ENCODE data around the gene MDC1.
"Not testable (repeated sequence)": the region's sequence is repeated elsewhere in the genome, so short reads cannot be mapped to it uniquely, and the experiment has no call there.

The MDC1 gene

GRCh38 chr6:30723843-30724741 is 7.0 kb upstream of the MDC1 start:
- H3K36me3 Mint-ChIP-seq (ENCODE audit: insufficient read depth), result peaks cover 80% of the 10 kb centered on the region
- not testable (repeated sequence) for H3K27me3 Mint-ChIP-seq; H3K9me3 Mint-ChIP-seq; ATAC-seq (replicated peaks); DNase-seq
- H3K27ac Mint-ChIP-seq, result peak overlapping the region; percentile 67 to 87
- peaks cover 36 to 38% of the 10 kb centered on the region in 2 donors for H3K4me1 Mint-ChIP-seq (ENCODE audit: low read depth in 2 of 2)
- H3K4me3 Mint-ChIP-seq, result peak overlapping the region; percentile 35 to 57

- H3K9me3 Mint-ChIP-seq; ATAC-seq (replicated peaks); H3K27me3 Mint-ChIP-seq; DNase-seq: not testable (repeated sequence)
- H3K4me1 Mint-ChIP-seq (ENCODE audit: low read depth in 2 of 2), result peaks cover 36 to 38% of the 10 kb centered on the region in 2 donors
- H3K4me3 Mint-ChIP-seq, result peak overlapping the region; percentile 97 to 99
- peak overlapping the region; percentile 81 to 91 for H3K27ac Mint-ChIP-seq
- peaks cover 72% of the 10 kb centered on the region for H3K36me3 Mint-ChIP-seq (ENCODE audit: insufficient read depth)
These were observed 6.2 kb upstream of the MDC1 start for GRCh38 chr6:30723159-30723842.

- Mint-ChIP-seq H3K9me3 (no peaks in the 10 kb centered on the region), H3K27ac (peak overlapping the region; percentile 81 to 91), H3K27me3 (no peaks in the 10 kb centered on the region), H3K4me3 (peak overlapping the region; percentile 97 to 99), H3K4me1 (ENCODE audit: low read depth in 2 of 2) (peaks cover 39 to 41% of the 10 kb centered on the region in 2 donors), H3K36me3 (ENCODE audit: insufficient read depth) (peaks cover 67% of the 10 kb centered on the region)
- DNase-seq, result peak; percentile 85 to 92 (median 85)
- no peak for ATAC-seq (replicated peaks)
These were observed 5.4 kb upstream of the MDC1 start for GRCh38 chr6:30722280-30723112.

GRCh38 chr6:30722025-30722279 is 4.9 kb upstream of the MDC1 start:
- Mint-ChIP-seq H3K4me1 (ENCODE audit: low read depth in 2 of 2) (peaks cover 42 to 45% of the 10 kb centered on the region in 2 donors), H3K36me3 (ENCODE audit: insufficient read depth) (peaks cover 67% of the 10 kb centered on the region), H3K27ac (peak overlapping the region; percentile 81 to 91), H3K4me3 (peak overlapping the region; percentile 97 to 99)
- not testable (repeated sequence) for ATAC-seq (replicated peaks); H3K27me3 Mint-ChIP-seq; DNase-seq; H3K9me3 Mint-ChIP-seq

GRCh38 chr6:30721198-30722024 is 4.3 kb upstream of the MDC1 start:
- Mint-ChIP-seq H3K27ac (peak overlapping the region; percentile 81 to 91), H3K4me1 (ENCODE audit: low read depth in 2 of 2) (peaks cover 48 to 50% of the 10 kb centered on the region in 2 donors), H3K4me3 (peak overlapping the region; percentile 97 to 99), H3K36me3 (ENCODE audit: insufficient read depth) (peaks cover 67% of the 10 kb centered on the region), H3K27me3 (no peaks in the 10 kb centered on the region), H3K9me3 (peaks cover 0 to 9% of the 10 kb centered on the region in 2 donors)
- DNase-seq (peak; percentile 93 to 95 (median 93)), ATAC-seq (replicated peaks) (peak; percentile 40)

- Mint-ChIP-seq H3K27me3 (no peaks in the 10 kb centered on the region), H3K9me3 (peaks cover 0 to 9% of the 10 kb centered on the region in 2 donors), H3K27ac (peak overlapping the region; percentile 81 to 91), H3K36me3 (ENCODE audit: insufficient read depth) (peaks cover 67% of the 10 kb centered on the region), H3K4me1 (ENCODE audit: low read depth in 2 of 2) (peaks cover 48 to 55% of the 10 kb centered on the region in 2 donors), H3K4me3 (peak overlapping the region; percentile 97 to 99)
- ATAC-seq (replicated peaks) (no peak), DNase-seq (peak; percentile 42 to 55 (median 46))
These were observed 3.7 kb upstream of the MDC1 start for GRCh38 chr6:30720738-30721197.

GRCh38 chr6:30719791-30720737 is 3.0 kb upstream of the MDC1 start, which contains the start of gene TUBB:
Gene TUBB, plus strand, starts transcription at chr6:30720352. Its CDS starts 155 bp downstream, at chr6:30720507.
- Mint-ChIP-seq H3K36me3 (ENCODE audit: insufficient read depth) (peaks cover 64% of the 10 kb centered on the region), H3K9me3 (peaks cover 0 to 9% of the 10 kb centered on the region in 2 donors), H3K27me3 (no peaks in the 10 kb centered on the region), H3K4me3 (peak within 1 kb of the TSS; percentile 97 to 99), H3K4me1 (ENCODE audit: low read depth in 2 of 2) (peaks cover 46 to 57% of the 10 kb centered on the region in 2 donors), H3K27ac (peak within 1 kb of the TSS; percentile 81 to 91)
- DNase-seq (peak; percentile 86 to 91 (median 90)), ATAC-seq (replicated peaks) (peak; percentile 59)

- no peaks in the 10 kb centered on the region for H3K27me3 Mint-ChIP-seq
- peaks cover 0 to 9% of the 10 kb centered on the region in 2 donors for H3K9me3 Mint-ChIP-seq
- peaks cover 64% of the 10 kb centered on the region for H3K36me3 Mint-ChIP-seq (ENCODE audit: insufficient read depth)
- H3K4me3 Mint-ChIP-seq, result peak overlapping the region; percentile 97 to 99
- H3K27ac Mint-ChIP-seq, result peak overlapping the region; percentile 81 to 91
- ATAC-seq (replicated peaks) (no peak), DNase-seq (no peak)
- peaks cover 40 to 54% of the 10 kb centered on the region in 2 donors for H3K4me1 Mint-ChIP-seq (ENCODE audit: low read depth in 2 of 2)
These were observed 2.3 kb upstream of the MDC1 start for GRCh38 chr6:30719356-30719755.

GRCh38 chr6:30717845-30718720 is 1.0 kb upstream of the MDC1 start:
- H3K4me3 Mint-ChIP-seq, result peak overlapping the region; percentile 83 to 92
- not testable (repeated sequence) for ATAC-seq (replicated peaks); DNase-seq; H3K9me3 Mint-ChIP-seq; H3K27me3 Mint-ChIP-seq
- H3K4me1 Mint-ChIP-seq (ENCODE audit: low read depth in 2 of 2), result peaks cover 35 to 48% of the 10 kb centered on the region in 2 donors
- peak overlapping the region; percentile 96 to 98 for H3K27ac Mint-ChIP-seq
- peaks cover 51% of the 10 kb centered on the region for H3K36me3 Mint-ChIP-seq (ENCODE audit: insufficient read depth)

GRCh38 chr6:30716879-30717128 is 277 bp downstream of the MDC1 start:
- ATAC-seq (replicated peaks) (no peak), DNase-seq (no peak)
- Mint-ChIP-seq H3K27ac (peak overlapping the region; percentile 96 to 98), H3K9me3 (peaks cover 0 to 9% of the 10 kb centered on the region in 2 donors), H3K4me3 (peak overlapping the region; percentile 83 to 92), H3K4me1 (ENCODE audit: low read depth in 2 of 2) (peaks cover 37 to 43% of the 10 kb centered on the region in 2 donors), H3K27me3 (no peaks in the 10 kb centered on the region), H3K36me3 (ENCODE audit: insufficient read depth) (peaks cover 39% of the 10 kb centered on the region)

GRCh38 chr6:30714263-30714662 is 2.8 kb downstream of the MDC1 start:
- peaks cover 31% of the 10 kb centered on the region for H3K36me3 Mint-ChIP-seq (ENCODE audit: insufficient read depth)
- DNase-seq (no peak), ATAC-seq (replicated peaks) (no peak)
- no peaks in the 10 kb centered on the region for H3K27me3 Mint-ChIP-seq
- peaks cover 28 to 33% of the 10 kb centered on the region in 2 donors for H3K4me1 Mint-ChIP-seq (ENCODE audit: low read depth in 2 of 2)
- no peak overlapping the region for H3K27ac Mint-ChIP-seq
- H3K4me3 Mint-ChIP-seq, result no peak overlapping the region
- H3K9me3 Mint-ChIP-seq, result peaks cover 0 to 9% of the 10 kb centered on the region in 2 donors
